Activated CD4-positive, CD25-positive, alpha-beta regulatory T cell treated with anti-CD3 and anti-CD28 coated beads, Interleukin-2, amount 50 U/mL, for 72 hours (primary cell): ENCODE measurements around the gene KCTD20.
"Not testable (repeated sequence)": the region's sequence is repeated elsewhere in the genome, so short reads cannot be mapped to it uniquely, and the experiment has no call there.

Experiments
- DNase-seq: peaks from one replicate; pipeline ENCODE4 v3.0.0; 2021

KCTD20 gene

DNA sequence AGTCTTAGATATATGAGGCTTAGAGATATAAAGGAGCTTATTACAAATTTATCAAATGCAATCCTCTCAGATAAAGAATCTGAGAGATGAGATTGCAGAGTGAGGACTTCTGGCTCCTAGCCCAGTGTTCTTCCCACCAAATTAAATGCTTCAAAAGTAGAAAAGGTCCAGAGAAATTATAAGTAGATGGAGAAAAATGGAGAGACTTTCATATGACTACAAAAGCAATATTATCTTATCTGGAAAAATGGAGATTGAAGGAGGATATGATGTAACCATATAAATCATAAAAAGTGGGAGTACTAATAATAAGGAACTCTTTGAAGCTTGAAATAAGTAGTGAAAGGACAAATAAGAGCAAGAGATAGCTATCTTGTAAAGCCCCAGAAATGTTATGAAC is 2.8 kb downstream of the KCTD20 start:
- no peak for DNase-seq

GRCh38 chr6:36449173-36449572 is 6.4 kb downstream of the KCTD20 start:
- DNase-seq, result not testable (repeated sequence)

- DNase-seq, result not testable (repeated sequence)
These were observed 10.1 kb downstream of the KCTD20 start for GRCh38 chr6:36452897-36453296.

- DNase-seq, result no peak
These were observed 12.8 kb downstream of the KCTD20 start for GRCh38 chr6:36455486-36456027.

- DNase-seq, result no peak
These were observed 16.7 kb downstream of the KCTD20 start for GRCh38 chr6:36459501-36459900.

DNA sequence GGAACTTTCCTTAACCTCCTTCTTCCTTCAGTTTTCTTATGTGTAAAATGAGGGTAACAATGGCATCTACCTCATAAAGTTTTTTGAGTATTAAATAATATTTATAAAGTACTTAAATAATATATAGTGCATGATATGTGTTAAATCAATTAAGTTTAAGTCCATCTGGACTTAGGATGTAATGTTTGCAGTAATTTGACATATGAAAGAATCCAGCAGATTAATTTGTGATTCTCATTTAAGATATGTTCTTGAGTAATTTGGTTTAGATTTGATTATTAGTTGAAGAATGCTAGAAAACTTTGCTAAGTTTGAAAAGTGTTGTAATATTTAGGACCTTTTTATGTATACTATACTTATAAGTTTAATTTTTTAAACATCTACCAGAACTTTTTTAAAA is 18.1 kb downstream of the KCTD20 start:
- DNase-seq, result no peak

- DNase-seq, result no peak
These were observed 18.8 kb downstream of the KCTD20 start for GRCh38 chr6:36461646-36462045.

DNA sequence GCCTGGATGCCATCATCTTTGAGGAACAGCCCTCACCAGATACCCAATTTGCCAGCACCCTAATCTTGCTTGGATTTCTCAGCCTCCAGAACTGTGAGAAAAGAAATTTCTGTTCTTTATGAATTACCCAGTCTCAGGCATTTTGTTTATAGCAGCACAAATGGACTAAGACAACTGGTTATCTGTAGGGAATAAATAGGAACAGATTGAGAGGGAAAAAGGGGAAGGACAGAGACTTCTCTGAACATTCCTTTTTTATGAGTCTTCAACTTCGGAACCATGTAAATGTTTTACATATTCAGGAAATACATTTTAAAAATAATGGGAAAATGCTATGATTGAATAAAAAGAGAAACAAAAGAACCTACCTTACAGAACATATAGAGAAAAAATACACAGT is 20.9 kb downstream of the KCTD20 start:
- DNase-seq, result no peak

DNA sequence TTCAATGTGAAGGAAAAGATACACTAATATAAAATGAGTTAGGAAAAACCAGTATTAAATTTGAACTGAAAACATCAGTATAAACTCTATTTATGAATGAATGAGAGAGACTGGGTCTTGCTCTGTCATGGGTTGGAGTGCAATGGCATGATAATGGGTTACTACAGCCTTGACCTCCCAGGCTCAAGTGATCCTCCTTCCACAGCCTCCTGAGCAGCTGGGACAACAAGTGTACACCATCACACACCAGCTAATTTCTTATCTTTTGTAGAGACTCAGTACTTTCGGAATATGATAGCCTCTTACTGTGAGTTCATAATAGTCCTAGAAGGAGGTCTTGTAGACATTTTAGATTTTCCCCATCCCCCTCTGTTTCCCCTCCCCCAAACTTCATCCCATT is 21.4 kb downstream of the KCTD20 start:
- no peak for DNase-seq

DNA sequence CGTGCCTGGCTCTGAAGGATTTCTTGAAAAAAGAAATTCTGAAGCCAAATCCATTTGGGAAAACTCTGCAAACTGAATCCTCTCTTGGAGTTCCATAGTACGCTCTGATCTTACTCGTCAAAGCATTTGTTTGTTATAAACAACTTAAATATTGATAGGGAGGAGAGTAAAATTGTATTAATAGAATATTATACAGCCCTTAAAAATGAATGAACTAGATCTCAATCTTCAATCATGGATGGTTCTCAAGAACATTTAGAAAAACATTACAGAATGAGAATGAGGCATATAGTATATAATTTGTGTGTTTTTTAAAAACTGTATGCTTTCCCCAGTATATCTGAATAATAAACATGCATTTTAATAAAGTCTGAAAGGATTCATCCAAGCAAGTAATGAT is 24.8 kb downstream of the KCTD20 start:
- no peak for DNase-seq

GRCh38 chr6:36469148-36469661 is 26.4 kb downstream of the KCTD20 start:
- no peak for DNase-seq

DNA sequence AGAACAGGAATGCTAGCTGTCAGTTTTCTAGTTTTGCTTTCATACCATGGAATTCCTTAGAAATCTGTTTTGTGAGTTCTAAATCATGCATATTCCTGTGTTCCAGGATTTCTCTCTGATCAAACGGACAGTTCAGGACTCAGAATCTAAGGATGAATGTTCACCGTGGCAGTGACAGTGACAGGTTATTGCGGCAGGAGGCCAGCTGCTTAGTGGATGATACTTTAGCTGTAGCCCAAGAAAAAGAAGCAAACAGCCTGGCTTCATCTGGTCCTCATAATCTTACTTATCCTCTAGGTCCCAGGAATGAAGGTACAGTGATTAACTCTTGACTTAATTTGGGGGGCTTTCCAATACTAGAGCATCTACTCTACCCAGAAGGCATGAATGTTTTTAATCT is 27.1 kb downstream of the KCTD20 start:
- no peak for DNase-seq

DNA sequence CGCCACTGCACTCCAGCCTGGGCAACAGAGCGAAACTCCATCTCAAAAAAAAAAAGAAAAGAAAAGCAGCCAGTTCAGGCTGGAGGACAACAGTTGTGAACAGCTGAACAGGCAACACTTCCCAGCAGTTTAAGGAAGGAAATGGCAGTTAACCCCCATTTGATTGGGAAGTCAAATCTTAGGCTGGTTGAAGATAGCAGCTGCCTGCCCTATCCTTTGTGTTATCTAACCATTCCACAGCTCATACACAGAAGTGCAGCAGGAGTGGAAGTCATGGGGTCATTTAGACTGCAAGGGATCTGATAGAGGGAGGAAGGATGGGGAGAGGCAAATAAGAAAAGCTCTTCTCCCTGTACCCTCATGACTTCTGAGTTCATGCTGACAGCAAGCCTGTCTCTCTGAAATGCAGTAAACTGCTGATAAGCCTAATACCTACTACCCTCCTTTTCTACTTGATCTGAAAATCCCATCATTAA is 35.3 kb downstream of the KCTD20 start:
- no peak for DNase-seq

DNA sequence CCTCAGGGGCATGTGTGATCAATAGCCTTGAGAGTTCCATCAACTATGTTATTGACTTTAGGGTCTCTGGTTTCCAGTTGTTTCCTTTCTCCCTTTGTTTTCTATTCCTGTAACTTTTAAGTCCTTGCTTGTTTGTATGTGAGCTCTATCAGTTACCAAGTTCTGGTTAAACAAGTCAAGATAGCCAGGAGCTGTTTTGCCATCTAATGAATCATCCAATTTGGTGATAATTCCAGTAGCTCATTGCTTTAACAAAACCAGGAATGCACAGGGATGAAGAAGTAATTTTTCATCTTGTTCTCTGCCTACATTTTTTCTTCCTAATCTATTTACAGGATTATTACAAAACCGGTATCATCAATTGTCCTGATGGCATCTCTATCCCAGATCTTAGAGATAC is 36.5 kb downstream of the KCTD20 start:
- DNase-seq, result no peak

DNA sequence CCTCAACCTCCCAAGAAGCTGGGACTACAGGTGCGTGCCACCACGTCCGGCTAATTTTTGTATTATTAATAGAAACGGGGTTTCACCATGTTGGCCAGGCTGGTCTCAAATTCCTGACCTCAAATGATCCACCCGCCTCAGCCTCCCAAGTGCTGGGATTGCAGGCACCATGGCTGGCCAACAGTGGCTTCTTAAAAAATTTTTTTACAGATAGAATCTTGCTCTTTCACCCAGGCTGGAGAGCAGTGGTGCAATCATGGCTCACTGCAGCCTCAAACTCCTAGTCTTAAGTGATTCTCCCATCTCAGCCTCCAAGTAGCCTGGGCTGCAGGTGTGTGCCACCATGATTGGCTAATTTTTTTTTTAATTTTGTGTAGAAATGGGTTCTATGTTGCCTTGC is 40.5 kb downstream of the KCTD20 start:
- DNase-seq, result not testable (repeated sequence)

- DNase-seq, result no peak
These were observed 41.9 kb downstream of the KCTD20 start for GRCh38 chr6:36484736-36485135.

DNA sequence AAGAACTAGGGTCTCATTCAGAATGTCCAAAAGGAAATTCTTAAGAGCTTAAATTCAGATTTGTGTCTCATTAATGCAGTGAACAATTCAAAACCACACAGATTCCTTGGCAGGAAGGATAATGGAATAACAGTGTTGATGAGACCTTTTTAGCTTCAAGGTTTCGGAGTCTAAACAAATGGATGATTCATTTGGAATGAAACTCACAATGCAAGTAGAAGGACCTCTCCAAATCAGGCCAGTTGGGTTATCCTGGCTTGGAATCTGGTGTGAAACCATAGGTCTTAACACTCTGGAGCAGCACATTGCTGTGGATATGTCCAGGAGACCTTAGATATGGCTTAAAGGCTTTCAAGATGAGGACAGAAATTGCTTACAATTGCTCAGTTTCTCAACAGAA is 44.9 kb downstream of the KCTD20 start:
- DNase-seq, result no peak

GRCh38 chr6:36488221-36488620 is 45.4 kb downstream of the KCTD20 start:
- DNase-seq, result no peak

DNA sequence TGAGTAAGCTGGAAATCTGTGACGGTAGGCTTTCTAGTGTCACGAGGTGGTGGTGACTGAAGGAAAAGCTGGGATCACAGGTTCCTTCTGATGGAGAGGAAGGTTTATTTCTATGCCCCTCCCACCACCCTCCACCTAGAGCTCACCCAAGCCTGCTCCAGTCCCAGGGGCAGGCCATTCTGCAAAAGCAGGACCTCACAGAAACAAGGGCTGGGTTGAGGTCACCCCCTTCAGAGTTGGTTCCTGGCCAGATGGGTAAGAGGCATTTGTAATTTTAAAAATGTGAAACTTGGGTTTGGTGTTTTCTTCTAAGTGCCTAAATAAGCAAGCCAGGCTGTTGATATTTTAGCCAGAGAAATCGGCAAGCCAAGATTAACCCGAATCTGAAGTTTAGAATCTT is 46.6 kb downstream of the KCTD20 start:
- no peak for DNase-seq

DNA sequence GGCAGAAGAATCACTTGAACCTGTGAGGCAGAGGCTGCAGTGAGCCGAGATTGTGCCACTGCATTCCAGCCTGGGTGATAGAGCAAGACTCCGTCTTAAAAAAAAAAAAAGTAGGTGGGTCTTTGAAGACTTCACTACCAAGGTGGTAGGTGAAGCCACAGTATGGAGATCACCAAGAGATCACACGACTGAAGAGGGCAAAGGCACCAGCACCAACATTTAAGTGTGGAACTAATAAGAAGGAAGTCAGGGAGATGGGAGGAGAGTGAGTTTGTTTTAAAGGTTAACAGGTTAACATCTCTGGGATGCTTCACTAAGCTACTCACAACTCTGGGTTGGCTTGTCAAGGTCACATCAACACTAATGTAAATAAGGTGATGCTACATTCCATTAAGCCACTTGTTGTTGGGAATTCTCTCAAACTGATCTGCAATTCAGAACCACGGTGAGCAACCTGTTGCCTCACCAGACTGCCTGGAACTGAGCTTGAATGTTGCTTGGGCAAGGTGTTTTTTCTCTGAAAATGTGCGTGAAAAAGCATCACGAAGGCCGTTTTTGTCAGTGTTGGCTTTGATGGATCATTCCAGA is 48.7 kb downstream of the KCTD20 start:
- no peak for DNase-seq

- no peak for DNase-seq
These were observed 49.3 kb downstream of the KCTD20 start for GRCh38 chr6:36492092-36492491.

- no peak for DNase-seq
These were observed 49.8 kb downstream of the KCTD20 start for GRCh38 chr6:36492621-36493020.

DNA sequence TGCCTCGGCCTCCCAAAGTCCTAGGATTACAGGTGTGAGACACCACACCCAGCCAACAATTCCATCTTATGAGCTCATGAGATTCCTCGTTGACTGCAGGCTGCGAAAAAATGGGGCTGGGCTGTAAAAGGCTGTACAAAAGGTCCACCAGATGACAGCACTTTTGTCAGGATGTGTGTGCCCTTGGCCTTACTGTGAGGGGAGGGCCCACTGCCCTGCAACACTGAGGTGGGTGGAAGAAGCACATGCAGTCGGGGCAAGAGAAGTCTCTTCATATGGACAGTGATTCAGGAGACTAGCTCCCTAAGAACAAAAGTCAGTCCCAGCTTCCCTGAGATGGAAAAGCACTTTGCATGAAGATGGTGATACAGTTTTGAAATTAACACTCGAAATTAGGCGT is 50.5 kb downstream of the KCTD20 start:
- DNase-seq, result no peak

DNA sequence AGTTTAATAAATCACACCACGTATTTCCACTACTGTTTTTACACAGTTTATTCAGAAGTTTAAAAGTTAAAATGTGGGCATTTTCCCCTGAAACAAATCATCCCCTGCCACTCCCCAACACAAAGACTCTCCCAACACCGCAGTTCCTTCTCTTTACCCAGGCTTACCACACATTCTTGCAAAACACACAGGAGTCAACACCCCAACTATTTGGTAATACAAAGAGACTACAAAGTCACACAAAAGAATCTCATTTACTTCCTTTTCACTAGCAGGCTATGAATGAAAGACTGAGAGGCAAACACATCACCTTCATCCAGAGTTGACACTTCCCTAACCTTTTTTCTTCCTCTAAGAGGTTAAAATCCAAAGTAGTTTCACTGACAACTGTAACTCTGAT is 51.1 kb downstream of the KCTD20 start:
- no peak for DNase-seq

- DNase-seq, result no peak
These were observed 52.3 kb downstream of the KCTD20 start for GRCh38 chr6:36495086-36495485.
